MM.1S (cell line): ENCODE data around the gene FRYL.

ENCODE experiments used
- EZH2 ChIP-seq: fragments of 300-600 bp; sonication (generic); optimal IDR thresholded peaks from 2 replicates; pipeline ENCODE3; 2017; ENCODE audit warnings: low read depth, mild to moderate bottlenecking, antibody characterized with exemption, low read length, mixed read lengths
- TF ChIP-seq, protein P1 (sequence below): fragments of 300-600 bp; sonication (generic); IDR thresholded peaks from 2 replicates; pipeline ENCODE4 v1.5.1; 2016; ENCODE audit warnings: antibody characterized with exemption, low read length, mixed read lengths

DNA sequence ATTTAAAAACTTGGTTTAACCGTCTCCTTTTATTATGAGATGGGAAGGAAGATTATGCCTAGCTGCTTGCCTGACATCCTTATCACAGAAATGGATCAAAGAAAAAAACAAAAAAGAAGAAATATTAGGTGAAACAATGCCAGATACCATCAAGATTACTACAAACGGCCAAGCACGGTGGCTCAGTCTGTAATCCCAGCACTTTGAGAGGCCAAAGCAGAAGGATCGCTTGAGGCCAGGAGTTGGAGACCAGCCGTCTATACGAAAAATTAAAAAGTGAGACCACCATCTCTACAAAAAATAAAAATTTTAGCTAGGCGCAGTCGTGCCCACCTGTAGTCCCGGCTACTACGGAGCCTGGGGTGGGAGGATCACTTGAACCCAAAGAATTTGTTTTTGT lies 2.3 kb downstream of the FRYL start:
- TF ChIP-seq, protein P1, sequence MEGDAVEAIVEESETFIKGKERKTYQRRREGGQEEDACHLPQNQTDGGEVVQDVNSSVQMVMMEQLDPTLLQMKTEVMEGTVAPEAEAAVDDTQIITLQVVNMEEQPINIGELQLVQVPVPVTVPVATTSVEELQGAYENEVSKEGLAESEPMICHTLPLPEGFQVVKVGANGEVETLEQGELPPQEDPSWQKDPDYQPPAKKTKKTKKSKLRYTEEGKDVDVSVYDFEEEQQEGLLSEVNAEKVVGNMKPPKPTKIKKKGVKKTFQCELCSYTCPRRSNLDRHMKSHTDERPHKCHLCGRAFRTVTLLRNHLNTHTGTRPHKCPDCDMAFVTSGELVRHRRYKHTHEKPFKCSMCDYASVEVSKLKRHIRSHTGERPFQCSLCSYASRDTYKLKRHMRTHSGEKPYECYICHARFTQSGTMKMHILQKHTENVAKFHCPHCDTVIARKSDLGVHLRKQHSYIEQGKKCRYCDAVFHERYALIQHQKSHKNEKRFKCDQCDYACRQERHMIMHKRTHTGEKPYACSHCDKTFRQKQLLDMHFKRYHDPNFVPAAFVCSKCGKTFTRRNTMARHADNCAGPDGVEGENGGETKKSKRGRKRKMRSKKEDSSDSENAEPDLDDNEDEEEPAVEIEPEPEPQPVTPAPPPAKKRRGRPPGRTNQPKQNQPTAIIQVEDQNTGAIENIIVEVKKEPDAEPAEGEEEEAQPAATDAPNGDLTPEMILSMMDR = no peak
- TF ChIP-seq EZH2 = no peak
